A549 treated with RU486 at 1 μM for 4 hours (cell line): ENCODE measurements around the gene CLTC. TPM values are rescaled to one million over a fixed set of nuclear protein-coding genes. Genes with fewer than 3 reads are reported as not detected.

ENCODE experiments used
- total RNA-seq: library from RNA; stranded (reverse); fragments of 200-300 nt; extraction: Qiagen RNA extraction; gene quantifications from 5 replicates; pipeline ENCODE4 v1.2.3, GENCODE V29; 2022; ENCODE audit warnings: low read depth

CLTC gene
- total RNA-seq = 164 to 219 TPM (median 195 TPM) in 5 replicates

GRCh38 chr17:59619298-59620063 lies at the start of gene CLTC:
CLTC (plus strand) TSS chr17:59619895; CDS start chr17:59620132, 237 bp downstream.

DNA sequence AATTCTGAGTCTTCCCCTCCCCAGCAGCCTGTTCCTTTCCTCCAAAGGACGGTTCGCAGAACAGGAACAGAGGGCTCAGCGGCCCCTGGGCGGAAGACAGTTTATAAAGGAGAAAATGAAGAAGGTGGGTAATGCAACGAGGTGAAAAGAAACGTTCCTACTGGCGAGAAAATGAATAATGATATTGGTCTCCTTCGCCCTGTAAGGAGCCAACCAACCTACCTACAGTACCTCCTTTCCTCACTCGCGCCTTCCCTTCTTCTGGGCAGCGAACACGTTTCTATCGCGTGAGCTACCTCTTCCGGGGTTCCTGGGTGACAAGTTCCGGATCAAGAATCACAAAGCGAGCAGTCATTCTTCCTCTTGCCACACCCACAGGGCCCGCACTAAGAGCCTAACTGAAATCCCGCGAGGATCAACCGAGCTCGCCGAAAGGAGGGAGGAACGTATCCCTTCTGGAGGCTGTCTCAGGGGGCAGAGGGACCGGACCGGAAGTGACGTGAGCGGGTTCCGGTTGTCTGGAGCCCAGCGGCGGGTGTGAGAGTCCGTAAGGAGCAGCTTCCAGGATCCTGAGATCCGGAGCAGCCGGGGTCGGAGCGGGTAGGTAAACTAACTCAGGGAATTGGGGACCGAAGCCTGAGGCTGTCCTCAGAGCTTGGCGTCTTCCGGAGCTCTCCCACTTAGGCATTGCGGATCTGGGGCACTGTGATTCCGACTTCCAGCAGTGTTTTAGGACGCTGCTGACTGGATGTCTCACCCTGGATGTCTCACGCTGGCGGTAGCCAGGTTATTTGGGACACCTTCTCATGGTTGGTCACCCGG lies 87.7 kb downstream of the CLTC start, which contains the start of the genes PTRH2 and VMP1:
PTRH2 (minus strand) TSS at position 282 of the 822 bp plus-strand sequence. CDS start 9,452 bp downstream, outside the sequence.
VMP1 (plus strand) TSS at position 506 of the 822 bp plus-strand sequence. CDS start 23,793 bp downstream, outside the sequence.

Other genes with a start within 250 kb of the CLTC start
- gene DHX40, start 54.3 kb upstream of the CLTC start, total RNA-seq = 26.6 to 48.5 TPM (median 39.4 TPM) in 5 replicates
- gene PTRH2, start 87.5 kb downstream of the CLTC start, total RNA-seq = 107 to 131 TPM (median 121 TPM) in 5 replicates
- gene VMP1, start 87.8 kb downstream of the CLTC start, total RNA-seq = 131 to 231 TPM (median 174 TPM) in 5 replicates